Effector CD4-positive, alpha-beta T cell (primary cell): Measurements from ENCODE around the gene UBXN10.

ENCODE experiments used
- DNase-seq: peaks from one replicate; pipeline ENCODE4 v3.0.0-alpha.2; 2020
- total RNA-seq: gene quantifications from one replicate; lab custom pipeline; 2026; lab: John Stamatoyannopoulos, UW

The UBXN10 gene, protein sequence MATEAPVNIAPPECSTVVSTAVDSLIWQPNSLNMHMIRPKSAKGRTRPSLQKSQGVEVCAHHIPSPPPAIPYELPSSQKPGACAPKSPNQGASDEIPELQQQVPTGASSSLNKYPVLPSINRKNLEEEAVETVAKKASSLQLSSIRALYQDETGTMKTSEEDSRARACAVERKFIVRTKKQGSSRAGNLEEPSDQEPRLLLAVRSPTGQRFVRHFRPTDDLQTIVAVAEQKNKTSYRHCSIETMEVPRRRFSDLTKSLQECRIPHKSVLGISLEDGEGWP
- 1.7 reads per million for total RNA-seq

DNA sequence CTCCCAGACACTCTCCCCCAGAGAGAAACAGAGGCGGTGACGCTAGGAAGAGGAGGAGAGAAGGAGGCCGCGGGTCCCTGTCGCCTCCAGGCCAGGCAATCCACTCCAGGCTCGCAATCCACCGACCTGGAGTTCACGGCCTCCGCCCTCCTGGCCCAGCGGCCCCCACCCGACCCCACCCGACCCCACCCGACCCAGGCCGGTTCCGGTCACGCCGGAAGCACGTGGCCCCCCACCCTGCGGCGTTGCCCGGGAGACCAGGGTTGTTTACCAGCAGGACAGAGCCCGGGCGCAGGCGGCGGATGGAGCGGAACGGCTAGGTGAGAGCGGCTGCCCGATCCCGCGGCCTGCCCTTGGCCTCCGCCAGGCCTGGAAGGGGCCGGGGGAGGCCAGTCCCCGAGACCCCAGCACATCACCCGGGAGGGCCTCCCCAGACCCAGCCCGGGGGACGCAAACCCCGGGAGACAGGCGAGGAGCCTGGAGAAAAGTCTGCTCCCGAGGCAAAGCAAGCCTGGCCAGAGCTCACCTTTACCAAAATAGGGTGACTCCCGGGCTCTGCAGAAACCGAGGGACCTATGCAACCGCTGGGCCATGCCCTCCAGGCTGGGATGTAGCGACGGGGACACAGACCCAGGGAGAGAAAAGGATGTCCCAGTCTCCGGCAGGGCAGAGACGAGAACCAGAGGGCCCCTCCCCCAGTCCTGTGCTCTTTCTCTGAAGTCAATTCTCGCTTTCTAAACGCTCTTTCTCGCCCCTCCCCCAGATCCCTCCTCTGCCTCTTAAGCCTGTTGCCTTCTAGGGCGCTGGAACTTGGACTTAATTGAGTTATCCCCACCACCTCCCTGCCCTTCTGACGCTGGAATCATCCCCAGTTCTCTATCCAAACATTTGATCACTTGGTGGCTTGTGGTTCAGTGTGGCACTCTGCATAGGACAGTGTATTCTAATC lies at the start of gene UBXN10, which contains the start of gene PLA2G2C:
Gene UBXN10 (plus strand): TSS at position 263 of the 949 bp plus-strand sequence. CDS start 4,466 bp downstream, outside the sequence.
Gene PLA2G2C (minus strand): TSS at position 685 of the 949 bp plus-strand sequence. CDS start 9,155 bp downstream, outside the sequence.
- DNase-seq, result peak; percentile 16

DNA sequence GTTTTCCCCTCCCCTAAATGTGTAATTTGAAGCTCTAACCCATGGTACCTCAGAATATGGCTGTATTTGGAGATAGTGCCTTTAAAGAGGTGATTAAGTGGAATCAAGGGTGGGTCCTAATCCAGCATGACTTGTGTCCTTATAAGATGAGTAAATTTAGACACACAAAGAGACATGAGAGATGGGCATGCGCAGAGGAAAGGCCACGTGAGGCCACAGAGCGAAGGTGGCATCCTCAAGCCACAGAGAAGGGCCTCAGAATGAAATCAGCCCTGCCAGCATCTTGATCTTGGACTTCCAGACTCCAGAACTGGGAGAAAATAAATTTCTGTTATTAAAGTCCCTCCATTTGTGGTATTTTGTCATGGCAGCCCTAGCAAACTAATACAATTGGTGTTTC lies 49.6 kb upstream of the UBXN10 start:
- no peak for DNase-seq

DNA sequence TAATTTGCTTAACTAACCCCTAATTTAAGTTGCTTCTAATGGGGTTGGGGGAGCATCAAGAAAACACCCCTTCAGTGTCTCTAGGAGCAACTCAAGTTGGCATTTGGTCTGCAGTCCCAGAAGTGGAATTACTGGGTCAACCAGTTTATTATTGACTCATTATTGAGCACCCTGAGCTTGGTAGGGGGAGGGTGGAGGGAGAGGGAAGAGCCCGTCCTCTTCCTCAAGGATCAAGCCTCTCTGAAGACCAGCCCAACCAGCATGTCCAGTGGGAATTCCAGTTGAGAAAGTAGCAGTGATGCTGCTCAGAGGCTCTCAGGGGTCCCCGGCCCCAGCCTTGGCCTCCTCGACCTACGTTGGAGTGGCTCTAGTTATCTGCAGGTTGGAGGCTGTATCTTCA lies 48.8 kb upstream of the UBXN10 start:
- no peak for DNase-seq

DNA sequence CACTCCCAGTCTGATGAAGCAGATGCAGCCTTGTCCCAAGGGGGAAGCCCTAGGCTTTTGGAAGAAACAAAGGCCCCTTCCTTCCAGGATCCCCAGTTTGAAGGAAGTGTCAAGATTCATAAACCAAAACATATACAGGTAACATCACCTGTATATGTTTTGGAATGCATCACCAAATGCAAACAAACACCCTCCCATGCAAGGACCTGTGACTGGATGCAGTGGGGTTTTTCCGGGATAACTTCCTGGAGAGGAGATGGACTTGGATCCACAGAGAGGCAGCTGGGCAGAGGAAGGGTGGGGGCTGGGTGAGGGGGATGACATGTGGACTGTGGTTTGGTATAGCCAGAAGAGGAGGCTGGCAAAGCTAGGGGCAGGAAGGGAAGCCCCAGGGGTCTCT lies 48.3 kb upstream of the UBXN10 start:
- DNase-seq, result no peak

DNA sequence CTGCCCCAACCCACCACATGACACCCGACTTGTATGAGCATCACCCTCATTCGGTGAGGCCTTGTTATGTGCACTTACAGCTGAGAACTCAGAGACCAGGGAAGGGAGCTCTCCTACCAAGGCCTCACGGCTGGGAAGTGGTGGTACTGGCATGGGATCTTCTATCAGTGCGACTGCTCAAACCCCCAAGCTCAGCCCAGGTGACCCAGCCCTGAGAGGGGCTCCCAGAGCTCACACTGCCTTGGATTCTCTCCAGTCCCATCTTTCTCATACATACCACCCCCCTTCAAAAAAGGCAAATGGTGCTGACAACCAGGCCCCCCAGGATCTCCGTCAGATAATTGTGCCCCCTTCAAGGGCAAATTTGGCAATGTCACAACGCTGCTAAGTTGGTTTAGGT lies 47.5 kb upstream of the UBXN10 start:
- no peak for DNase-seq

DNA sequence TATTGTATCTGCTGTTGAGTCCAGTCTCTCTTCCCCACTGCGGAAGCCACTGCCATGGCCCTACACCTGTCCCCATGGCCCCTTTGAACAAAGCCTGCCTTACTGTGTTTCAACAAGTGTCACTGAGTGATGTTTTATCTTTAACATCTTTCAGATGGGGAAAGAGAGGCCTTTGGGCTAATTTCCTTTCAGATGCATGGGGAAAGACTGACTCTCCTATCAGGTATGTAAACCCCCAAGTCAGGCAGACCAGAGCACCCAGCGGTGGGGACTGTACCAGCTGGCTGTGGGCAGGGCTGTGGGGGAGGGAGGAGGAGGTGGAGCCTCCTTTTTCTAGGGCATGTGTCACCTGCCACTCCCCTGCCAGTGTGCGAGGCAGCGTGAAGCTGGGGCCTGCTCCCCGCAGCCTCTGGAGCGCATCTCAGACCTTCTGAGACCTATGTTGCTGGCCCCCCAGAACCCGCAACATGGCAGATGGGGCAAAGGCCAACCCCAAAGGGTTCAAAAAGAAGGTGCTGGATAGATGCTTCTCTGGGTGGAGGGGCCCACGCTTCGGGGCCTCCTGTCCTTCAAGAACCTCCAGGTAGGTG lies 46.8 kb upstream of the UBXN10 start, which contains the start of gene PLA2G2F:
Gene PLA2G2F (plus strand): TSS at position 363 of the 590 bp plus-strand sequence. CDS start 105 bp downstream, at position 468.
- no peak for DNase-seq

DNA sequence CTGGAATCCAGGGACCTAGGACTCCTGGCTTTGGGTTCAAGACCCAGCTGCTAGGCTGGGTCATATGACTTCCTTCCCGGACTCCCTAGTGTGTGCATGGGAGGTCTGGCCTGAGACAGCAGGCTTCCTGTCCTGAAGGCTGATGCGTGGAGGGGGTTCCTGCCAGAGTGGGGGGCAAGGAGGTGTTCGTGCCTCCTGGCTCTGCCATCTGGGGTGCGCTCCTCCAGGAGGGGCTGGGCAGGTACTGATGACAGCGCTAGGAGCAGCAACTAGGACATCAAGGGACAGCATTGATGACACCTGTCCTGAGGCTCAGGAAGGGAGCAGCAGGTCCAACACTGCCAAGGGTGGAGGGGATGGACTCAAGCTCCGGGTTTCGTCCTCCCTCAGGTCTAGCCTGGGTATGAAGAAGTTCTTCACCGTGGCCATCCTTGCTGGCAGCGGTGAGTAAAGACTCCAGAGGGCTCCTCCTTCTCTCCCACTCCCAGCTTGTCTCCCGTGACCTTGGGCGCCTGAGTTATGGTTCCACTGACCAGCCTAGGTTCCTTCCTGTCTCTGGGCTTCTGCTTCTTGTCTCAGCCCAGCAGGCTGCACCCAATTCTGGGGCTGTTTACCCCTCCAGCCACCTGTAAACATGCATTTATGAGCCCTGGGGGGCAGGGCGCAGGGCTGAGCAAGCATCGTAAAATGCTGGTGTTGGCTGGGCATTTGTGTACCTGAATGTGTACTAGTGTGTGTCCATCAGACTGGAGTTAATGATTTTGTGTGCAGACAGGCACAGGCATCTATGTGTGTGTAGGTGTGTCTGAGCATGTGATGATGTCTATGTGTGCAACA lies 45.9 kb upstream of the UBXN10 start:
- no peak for DNase-seq

DNA sequence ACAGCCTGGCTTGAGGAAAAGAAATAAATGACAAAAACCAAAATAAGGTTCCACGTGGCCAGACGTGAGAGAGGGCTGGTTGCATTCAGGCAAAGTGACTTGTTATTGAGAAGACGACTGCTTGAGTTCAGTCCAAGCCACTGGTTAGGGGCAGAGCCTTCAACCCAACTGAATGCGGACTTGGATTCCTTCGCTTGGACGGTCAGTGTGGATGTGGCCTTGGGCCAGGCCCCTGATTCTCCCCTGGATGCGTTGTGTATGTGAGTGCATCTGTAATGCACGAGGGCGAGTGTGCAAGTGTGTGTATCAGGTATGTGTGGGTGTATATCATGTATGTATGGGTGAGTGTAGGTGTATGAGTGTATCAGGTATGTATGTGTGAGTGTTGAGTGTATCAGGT lies 44.9 kb upstream of the UBXN10 start:
- no peak for DNase-seq

DNA sequence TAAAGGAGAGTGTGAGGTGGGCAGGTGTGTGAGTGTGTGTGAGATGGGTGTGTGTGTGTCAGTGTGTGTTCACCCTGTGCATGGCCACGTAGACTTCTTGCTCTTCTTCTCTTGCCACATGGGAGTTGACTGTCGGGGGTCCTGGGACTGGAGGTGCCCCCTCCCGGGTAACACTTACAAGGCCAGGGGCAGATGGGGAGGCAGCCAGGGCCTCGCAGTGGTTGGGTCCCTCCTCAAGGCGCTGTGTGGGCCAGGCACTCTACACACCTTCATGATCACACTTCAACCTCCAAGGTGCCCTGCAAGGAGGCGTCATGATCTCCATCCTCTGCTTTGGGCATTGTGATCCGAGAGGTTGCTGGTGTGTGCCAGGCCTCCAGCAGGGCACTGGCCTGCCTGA lies 44.4 kb upstream of the UBXN10 start:
- no peak for DNase-seq

DNA sequence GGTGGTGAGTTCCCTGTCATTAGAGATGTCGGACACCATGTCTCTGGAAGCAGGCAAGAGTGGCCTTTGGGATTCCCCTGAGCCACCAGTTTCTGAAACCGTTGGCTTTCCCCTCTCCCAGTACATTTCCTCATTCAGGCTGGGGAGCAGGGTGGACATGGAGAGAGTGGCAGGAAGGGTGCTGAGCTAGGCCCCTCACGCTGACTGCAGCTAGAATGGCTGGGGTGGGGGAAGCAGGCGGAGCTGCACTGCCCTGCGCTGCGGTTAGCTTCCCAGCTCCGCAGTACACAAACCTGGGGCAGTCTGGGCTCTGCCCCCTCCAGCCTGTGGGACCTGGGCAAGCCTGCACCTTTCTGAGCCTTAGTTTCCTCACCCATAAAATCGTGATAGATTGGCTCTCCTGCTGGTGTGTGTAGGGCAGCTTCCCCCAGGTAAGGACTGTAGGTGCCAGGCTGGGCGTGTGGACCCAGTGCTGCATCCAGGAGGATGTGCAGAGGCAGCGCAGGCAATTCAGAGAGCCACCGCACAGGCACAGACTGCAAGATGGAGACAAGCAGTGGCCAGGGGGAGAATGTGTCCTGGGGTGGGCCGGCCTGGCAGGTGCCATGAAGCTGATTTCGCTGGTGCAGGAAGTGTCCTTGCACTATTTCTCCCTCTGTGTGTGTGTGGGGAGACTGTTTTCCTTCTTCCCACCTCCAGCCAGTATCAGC lies 43.7 kb upstream of the UBXN10 start:
- no peak for DNase-seq

DNA sequence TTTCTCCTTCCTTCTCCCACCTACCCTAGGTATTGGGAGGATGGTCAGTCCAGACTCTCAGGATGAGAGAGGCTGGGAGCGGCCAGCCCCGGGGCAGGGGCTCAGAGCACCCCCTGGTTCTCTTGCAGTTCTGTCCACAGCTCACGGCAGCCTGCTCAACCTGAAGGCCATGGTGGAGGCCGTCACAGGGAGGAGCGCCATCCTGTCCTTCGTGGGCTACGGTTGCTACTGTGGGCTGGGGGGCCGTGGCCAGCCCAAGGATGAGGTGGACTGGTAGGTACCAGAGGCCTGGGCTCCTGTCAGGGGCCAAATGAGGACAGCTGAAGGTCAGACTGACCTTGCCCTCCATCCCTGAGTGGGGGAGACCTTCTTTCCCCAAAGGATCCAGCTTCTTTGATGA lies 42.6 kb upstream of the UBXN10 start:
- DNase-seq, result no peak

DNA sequence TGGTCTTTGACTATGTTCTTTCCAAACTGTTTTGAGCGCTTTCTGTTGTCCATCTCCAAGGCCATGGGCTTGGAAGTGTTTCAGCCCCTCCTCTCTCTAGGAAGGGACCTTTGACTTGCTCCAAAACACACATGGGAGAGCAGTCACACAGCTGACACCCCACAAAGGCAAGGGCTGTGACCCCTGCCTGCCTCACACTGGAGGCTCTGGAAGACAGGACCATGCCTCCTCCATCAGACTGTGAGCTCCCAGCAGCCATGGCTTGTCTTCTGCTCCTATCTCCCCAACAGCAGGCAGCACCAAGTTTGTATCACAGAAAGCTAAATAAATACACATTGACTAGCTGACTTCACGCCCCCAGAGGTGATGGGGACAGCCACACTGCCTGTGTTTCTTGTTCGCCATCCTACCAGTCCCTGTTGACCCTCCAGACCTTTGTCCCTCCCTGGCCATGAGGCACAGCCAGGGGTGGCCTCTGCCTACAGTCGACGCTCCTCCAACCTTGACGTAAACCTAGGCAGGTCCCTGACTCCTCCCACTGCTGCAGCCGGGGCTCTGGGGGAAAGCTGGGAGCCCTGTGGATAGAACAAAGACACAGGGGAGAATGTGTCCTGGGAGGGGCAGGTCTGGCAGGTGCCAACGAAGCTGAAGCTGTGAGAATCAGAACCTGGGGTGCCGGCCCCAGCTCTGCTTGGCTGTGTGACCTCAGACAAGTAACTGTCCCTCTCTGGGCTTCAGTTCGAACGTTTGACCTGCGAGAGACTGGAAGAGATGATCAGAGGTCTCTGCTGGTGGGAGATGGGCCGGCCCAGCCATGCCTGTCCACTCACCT lies 41.9 kb upstream of the UBXN10 start:
- no peak for DNase-seq

DNA sequence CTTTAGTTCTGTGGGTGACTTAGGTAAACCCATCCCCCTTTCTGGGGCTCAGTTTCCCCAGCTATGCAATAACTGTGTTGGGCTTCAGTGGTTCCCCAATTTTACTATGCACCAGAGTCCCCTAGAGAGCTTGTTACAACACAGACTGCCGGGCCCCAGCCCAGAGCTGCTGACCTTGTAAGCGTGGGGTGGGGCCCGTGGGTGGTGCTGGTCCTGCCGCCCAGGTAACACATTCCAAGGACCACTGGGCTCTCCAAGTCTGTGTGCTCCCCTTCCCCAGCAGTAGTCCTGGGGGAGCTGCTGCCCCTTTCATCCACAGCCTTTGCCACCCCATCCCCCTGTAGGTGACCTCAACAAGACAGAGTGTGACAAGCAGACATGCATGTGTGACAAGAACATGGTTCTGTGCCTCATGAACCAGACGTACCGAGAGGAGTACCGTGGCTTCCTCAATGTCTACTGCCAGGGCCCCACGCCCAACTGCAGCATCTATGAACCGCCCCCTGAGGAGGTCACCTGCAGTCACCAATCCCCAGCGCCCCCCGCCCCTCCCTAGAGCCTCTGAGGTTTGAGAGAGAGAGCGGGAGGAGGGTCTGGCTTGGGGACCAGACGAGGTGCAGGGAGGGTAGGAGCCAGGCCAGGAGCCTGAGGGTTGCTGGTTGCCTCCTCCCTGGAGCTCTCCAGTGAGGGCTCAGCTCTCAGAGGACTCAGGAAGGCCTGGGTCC lies 37.9 kb upstream of the UBXN10 start:
- no peak for DNase-seq

DNA sequence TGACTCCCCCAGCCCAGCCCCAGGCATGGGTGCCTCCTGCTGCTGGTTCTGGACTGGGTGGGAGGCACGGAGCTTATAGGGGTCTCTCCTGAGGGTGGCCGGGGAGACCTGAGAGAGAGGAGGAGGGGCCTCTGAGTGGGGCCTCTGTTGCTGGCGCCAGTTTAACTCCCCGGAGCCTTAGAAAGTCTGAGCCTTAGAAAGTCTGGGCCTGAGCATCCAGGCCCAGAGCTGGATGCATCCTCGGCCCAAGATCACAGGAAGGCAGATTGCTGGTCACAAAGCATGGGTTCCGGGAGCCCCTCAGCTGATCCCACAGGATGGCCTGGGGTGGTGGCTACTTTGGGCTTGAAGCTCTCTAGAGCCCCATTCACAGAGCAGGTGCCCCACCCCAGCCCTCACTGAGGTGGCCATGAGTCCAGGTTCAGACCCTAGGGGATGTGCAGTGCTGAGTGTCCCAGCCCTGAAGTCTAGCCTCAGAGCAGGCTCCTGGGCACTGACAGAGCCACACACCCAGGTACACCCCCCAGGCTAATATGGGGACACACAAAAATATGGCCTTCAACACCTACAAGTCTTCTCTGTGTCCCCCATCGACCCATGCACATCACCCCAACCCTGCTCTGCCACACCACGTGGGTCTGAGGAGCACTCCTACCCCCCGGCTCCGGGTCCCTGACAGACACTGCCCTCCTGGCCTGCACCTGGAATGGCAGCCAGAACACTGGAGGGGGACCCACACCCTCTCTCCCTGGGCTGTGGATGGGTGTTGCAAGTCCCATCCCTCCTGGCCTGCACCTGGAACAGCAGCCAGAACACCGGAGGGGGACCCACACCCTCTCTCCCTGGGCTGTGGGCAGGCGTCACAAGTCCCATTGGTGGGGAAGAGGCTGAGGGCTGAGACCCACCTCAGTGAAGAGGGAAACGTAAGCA lies 37.1 kb upstream of the UBXN10 start:
- DNase-seq, result no peak

DNA sequence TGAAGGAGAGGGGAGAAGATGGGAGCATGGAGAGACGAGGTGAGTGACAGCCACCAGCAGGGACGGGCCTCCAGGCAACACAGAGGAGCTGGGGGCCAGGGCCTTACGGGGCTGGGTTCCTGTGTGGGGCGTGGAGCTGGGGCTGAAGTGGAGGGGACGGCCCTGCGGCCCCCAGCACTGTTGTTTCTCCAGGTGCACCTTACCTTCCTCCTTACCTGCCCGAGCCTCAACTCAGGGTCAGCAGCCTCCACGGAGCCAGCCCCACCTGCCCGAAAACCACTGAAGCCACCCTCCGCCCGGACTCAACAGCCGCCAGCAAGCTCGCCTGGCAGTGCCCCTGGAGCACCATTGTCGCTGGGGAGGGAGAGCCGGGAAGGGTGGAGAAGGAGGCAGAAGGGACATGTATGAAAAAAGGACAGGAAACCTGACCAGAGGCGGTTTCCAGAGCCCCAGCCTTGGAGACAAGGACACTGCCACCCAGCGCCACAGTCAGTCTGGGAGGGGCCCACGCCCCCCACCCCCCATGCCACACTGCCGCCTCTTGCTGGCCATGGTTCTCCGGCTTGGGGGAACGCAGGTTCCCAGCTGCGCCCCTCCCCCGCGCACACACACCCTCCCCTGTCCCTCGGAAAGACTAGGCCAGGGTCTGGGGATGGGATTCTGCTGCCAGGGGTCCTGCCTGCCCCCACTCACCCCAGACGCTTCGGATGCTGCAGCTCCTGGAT lies 36.1 kb upstream of the UBXN10 start:
- DNase-seq, result no peak

DNA sequence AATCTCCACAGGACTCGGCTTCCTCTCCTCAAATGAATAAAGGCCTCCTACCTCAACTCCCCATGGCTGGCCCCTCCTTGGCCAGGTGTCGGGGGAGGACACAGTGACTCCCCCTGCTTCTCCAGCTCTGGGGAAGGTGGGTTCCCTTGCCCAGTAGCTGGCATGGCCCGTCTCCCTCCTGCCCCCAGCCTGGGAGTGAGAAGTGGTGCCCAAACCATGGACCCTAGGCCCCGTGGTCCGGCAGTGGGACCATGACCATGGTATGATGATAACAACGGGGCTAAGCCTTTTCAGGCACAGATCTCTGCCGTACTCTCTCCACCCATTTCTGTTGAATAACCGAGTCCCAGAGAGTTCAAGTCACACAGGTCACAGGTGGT lies 35.6 kb upstream of the UBXN10 start:
- no peak for DNase-seq

DNA sequence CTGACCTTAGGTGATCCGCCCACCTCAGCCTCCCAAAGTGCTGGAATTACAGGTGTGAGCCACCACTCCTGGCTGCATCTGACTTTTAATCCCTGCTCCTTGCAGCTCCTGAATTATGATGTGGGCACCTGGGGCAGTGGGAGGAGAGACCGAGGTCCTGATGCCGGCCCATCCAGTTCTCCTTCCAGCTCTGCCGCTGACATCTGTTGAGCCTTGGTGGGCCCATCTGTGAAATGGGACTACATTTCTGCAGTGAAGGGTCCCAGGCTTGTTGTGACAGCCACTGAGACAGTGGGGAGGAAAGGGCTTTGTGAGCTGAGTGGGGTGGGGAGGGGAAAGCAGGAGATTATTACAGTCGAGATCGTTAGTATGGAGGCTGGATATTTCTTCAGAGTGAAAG lies 34.9 kb upstream of the UBXN10 start:
- no peak for DNase-seq
